CD4-positive, alpha-beta T cell treated with Interferon gamma for 1 hour (primary cell): ENCODE results near the gene SETBP1.

Experiments
- DNase-seq: peaks from one replicate; pipeline ENCODE4 v3.0.0-alpha.2; 2020

The SETBP1 gene

GRCh38 chr18:44916429-44917207, 235.9 kb downstream of the SETBP1 start:
- no peak for DNase-seq

GRCh38 chr18:44917216-44918141, 236.8 kb downstream of the SETBP1 start:
- no peak for DNase-seq

GRCh38 chr18:44918142-44918476, 237.4 kb downstream of the SETBP1 start:
- DNase-seq = no peak

- DNase-seq = no peak
These were observed 239.8 kb downstream of the SETBP1 start for GRCh38 chr18:44920441-44920840.

- no peak for DNase-seq
These were observed 241.3 kb downstream of the SETBP1 start for GRCh38 chr18:44921974-44922373.

GRCh38 chr18:44922968-44923367, 242.3 kb downstream of the SETBP1 start:
- DNase-seq = no peak

GRCh38 chr18:44924785-44925499, 244.3 kb downstream of the SETBP1 start:
- DNase-seq = no peak

- DNase-seq = no peak
These were observed 246.6 kb downstream of the SETBP1 start for GRCh38 chr18:44927127-44927849.

GRCh38 chr18:44934901-44935300, 254.2 kb downstream of the SETBP1 start:
- no peak for DNase-seq

GRCh38 chr18:44935455-44935854, 254.8 kb downstream of the SETBP1 start:
- no peak for DNase-seq

GRCh38 chr18:44936485-44936884, 255.8 kb downstream of the SETBP1 start:
- no peak for DNase-seq

- DNase-seq = no peak
These were observed 257.5 kb downstream of the SETBP1 start for GRCh38 chr18:44937960-44938719.

GRCh38 chr18:44938720-44939665, 258.3 kb downstream of the SETBP1 start:
- DNase-seq = no peak

- no peak for DNase-seq
These were observed 260.8 kb downstream of the SETBP1 start for GRCh38 chr18:44941516-44941915.

GRCh38 chr18:44942073-44942472, 261.4 kb downstream of the SETBP1 start:
- DNase-seq = no peak

- no peak for DNase-seq
These were observed 262.7 kb downstream of the SETBP1 start for GRCh38 chr18:44943311-44943881.

GRCh38 chr18:44944461-44944860, 263.8 kb downstream of the SETBP1 start:
- no peak for DNase-seq

- no peak for DNase-seq
These were observed 265.3 kb downstream of the SETBP1 start for GRCh38 chr18:44945888-44946401.

- DNase-seq = no peak
These were observed 265.9 kb downstream of the SETBP1 start for GRCh38 chr18:44946529-44947113.

GRCh38 chr18:44949967-44950366, 269.3 kb downstream of the SETBP1 start:
- no peak for DNase-seq
